Measurements from ENCODE around the gene RADIL. TPM values are rescaled to one million over a fixed set of nuclear protein-coding genes. Genes with fewer than 3 reads are reported as not detected.
"Not testable (repeated sequence)": the region's sequence is repeated elsewhere in the genome, so short reads cannot be mapped to it uniquely, and the experiment has no call there.

The RADIL gene
- total RNA-seq, 2 donors from 2014 or later, result 0.55 TPM; not detected in 1

GRCh38 chr7:4809666-4810065, 73.8 kb downstream of the RADIL start:
- ATAC-seq (no peak), DNase-seq (no peak)
- no peaks in the 10 kb centered on the region for H3K9me3 ChIP-seq (ENCODE audit: control insufficient read depth, low read length, poor library complexity, severe bottlenecking)
- Mint-ChIP-seq H3K27ac (no peak overlapping the region), H3K36me3 (ENCODE audit: low read depth) (peaks cover 2% of the 10 kb centered on the region), H3K4me3 (peak overlapping the region; percentile 79), H3K27me3 (peaks cover 38% of the 10 kb centered on the region), H3K4me1 (peaks cover 2% of the 10 kb centered on the region)

- peak; percentile 50 for ATAC-seq
- Mint-ChIP-seq H3K4me3 (peak overlapping the region; percentile 79), H3K36me3 (ENCODE audit: low read depth) (peaks cover 2% of the 10 kb centered on the region), H3K4me1 (peaks cover 2% of the 10 kb centered on the region), H3K27ac (no peak overlapping the region), H3K27me3 (peaks cover 33% of the 10 kb centered on the region)
- DNase-seq, result no peak
- H3K9me3 ChIP-seq (ENCODE audit: control insufficient read depth, low read length, poor library complexity, severe bottlenecking), result no peaks in the 10 kb centered on the region
Observed at GRCh38 chr7:4809091-4809591, 74.4 kb downstream of the RADIL start.

GRCh38 chr7:4808565-4808964, 75.0 kb downstream of the RADIL start:
- Mint-ChIP-seq H3K27ac (no peak overlapping the region), H3K4me1 (peaks cover 2% of the 10 kb centered on the region), H3K4me3 (no peak overlapping the region), H3K36me3 (ENCODE audit: low read depth) (peaks cover 2% of the 10 kb centered on the region), H3K27me3 (peaks cover 27% of the 10 kb centered on the region)
- H3K9me3 ChIP-seq (ENCODE audit: control insufficient read depth, low read length, poor library complexity, severe bottlenecking), result no peaks in the 10 kb centered on the region
- ATAC-seq (no peak), DNase-seq (no peak)

- ATAC-seq, result no peak
Observed at GRCh38 chr7:4808026-4808425, 75.5 kb downstream of the RADIL start.

GRCh38 chr7:4807598-4808016, 75.9 kb downstream of the RADIL start:
- ATAC-seq, result no peak
- no peak for DNase-seq
- H3K36me3 Mint-ChIP-seq (ENCODE audit: low read depth), result peaks cover under 1% of the 10 kb centered on the region
- H3K9me3 ChIP-seq (ENCODE audit: control insufficient read depth, low read length, poor library complexity, severe bottlenecking), result no peaks in the 10 kb centered on the region
- peaks cover 20% of the 10 kb centered on the region for H3K27me3 Mint-ChIP-seq
- no peak overlapping the region for H3K27ac Mint-ChIP-seq
- peaks cover 2% of the 10 kb centered on the region for H3K4me1 Mint-ChIP-seq
- H3K4me3 Mint-ChIP-seq, result peak overlapping the region; percentile 59

More at GRCh38 chr7:4808026-4808425, 75.5 kb downstream of the RADIL start:
- no peaks in the 10 kb centered on the region for H3K9me3 ChIP-seq (ENCODE audit: control insufficient read depth, low read length, poor library complexity, severe bottlenecking)
- Mint-ChIP-seq H3K36me3 (ENCODE audit: low read depth) (peaks cover 2% of the 10 kb centered on the region), H3K4me1 (peaks cover 2% of the 10 kb centered on the region), H3K4me3 (no peak overlapping the region), H3K27ac (no peak overlapping the region), H3K27me3 (peaks cover 22% of the 10 kb centered on the region)
- DNase-seq, result no peak

- no peaks in the 10 kb centered on the region for H3K9me3 ChIP-seq (ENCODE audit: control insufficient read depth, low read length, poor library complexity, severe bottlenecking)
- Mint-ChIP-seq H3K4me1 (peaks cover 2% of the 10 kb centered on the region), H3K4me3 (peak overlapping the region; percentile 59), H3K36me3 (ENCODE audit: low read depth) (no peaks in the 10 kb centered on the region), H3K27me3 (peaks cover 20% of the 10 kb centered on the region), H3K27ac (no peak overlapping the region)
- DNase-seq (no peak), ATAC-seq (no peak)
Observed at GRCh38 chr7:4806983-4807597, 76.4 kb downstream of the RADIL start.

GRCh38 chr7:4805984-4806300, 77.6 kb downstream of the RADIL start:
- no peak for ATAC-seq
- no peak for DNase-seq
- H3K4me3 Mint-ChIP-seq, result no peak overlapping the region
- H3K27ac Mint-ChIP-seq, result no peak overlapping the region
- H3K4me1 Mint-ChIP-seq, result peaks cover 5% of the 10 kb centered on the region
- H3K36me3 Mint-ChIP-seq (ENCODE audit: low read depth), result no peaks in the 10 kb centered on the region
- H3K9me3 ChIP-seq (ENCODE audit: control insufficient read depth, low read length, poor library complexity, severe bottlenecking), result no peaks in the 10 kb centered on the region
- H3K27me3 Mint-ChIP-seq, result peaks cover 20% of the 10 kb centered on the region

- no peaks in the 10 kb centered on the region for H3K9me3 ChIP-seq (ENCODE audit: control insufficient read depth, low read length, poor library complexity, severe bottlenecking)
- no peak overlapping the region for H3K27ac Mint-ChIP-seq
- peaks cover 15% of the 10 kb centered on the region for H3K27me3 Mint-ChIP-seq
- H3K4me3 Mint-ChIP-seq, result no peak overlapping the region
- H3K4me1 Mint-ChIP-seq, result peaks cover 5% of the 10 kb centered on the region
- no peak for ATAC-seq
- no peak for DNase-seq
- H3K36me3 Mint-ChIP-seq (ENCODE audit: low read depth), result no peaks in the 10 kb centered on the region
Observed at GRCh38 chr7:4805110-4805983, 78.2 kb downstream of the RADIL start.

- ATAC-seq (no peak), DNase-seq (no peak)
- H3K4me3 Mint-ChIP-seq, result no peak overlapping the region
- peaks cover 14% of the 10 kb centered on the region for H3K27me3 Mint-ChIP-seq
- peaks cover 2% of the 10 kb centered on the region for H3K4me1 Mint-ChIP-seq
- no peaks in the 10 kb centered on the region for H3K9me3 ChIP-seq (ENCODE audit: control insufficient read depth, low read length, poor library complexity, severe bottlenecking)
- H3K36me3 Mint-ChIP-seq (ENCODE audit: low read depth), result no peaks in the 10 kb centered on the region
- H3K27ac Mint-ChIP-seq, result no peak overlapping the region
Observed at GRCh38 chr7:4803397-4804241, 79.9 kb downstream of the RADIL start.

GRCh38 chr7:4802577-4802976, 80.9 kb downstream of the RADIL start:
- DNase-seq; ATAC-seq; H3K4me3 Mint-ChIP-seq; H3K27ac Mint-ChIP-seq; H3K36me3 Mint-ChIP-seq (ENCODE audit: low read depth); H3K9me3 ChIP-seq (ENCODE audit: control insufficient read depth, low read length, poor library complexity, severe bottlenecking); H3K4me1 Mint-ChIP-seq: not testable (repeated sequence)
- H3K27me3 Mint-ChIP-seq, result peaks cover 10% of the 10 kb centered on the region

GRCh38 chr7:4801839-4802231, 81.7 kb downstream of the RADIL start:
- Mint-ChIP-seq H3K36me3 (ENCODE audit: low read depth) (no peaks in the 10 kb centered on the region), H3K27me3 (peaks cover 5% of the 10 kb centered on the region), H3K27ac (no peak overlapping the region), H3K4me3 (no peak overlapping the region), H3K4me1 (peaks cover 2% of the 10 kb centered on the region)
- ATAC-seq, result no peak
- DNase-seq, result no peak
- no peaks in the 10 kb centered on the region for H3K9me3 ChIP-seq (ENCODE audit: control insufficient read depth, low read length, poor library complexity, severe bottlenecking)

- Mint-ChIP-seq H3K4me3 (no peak overlapping the region), H3K4me1 (peaks cover 2% of the 10 kb centered on the region), H3K27ac (no peak overlapping the region), H3K36me3 (ENCODE audit: low read depth) (no peaks in the 10 kb centered on the region), H3K27me3 (no peaks in the 10 kb centered on the region)
- ATAC-seq, result no peak
- no peaks in the 10 kb centered on the region for H3K9me3 ChIP-seq (ENCODE audit: control insufficient read depth, low read length, poor library complexity, severe bottlenecking)
- no peak for DNase-seq
Observed at GRCh38 chr7:4800926-4801838, 82.3 kb downstream of the RADIL start.

All from T-helper 17 cell (primary cell).